Trophoblast cell (in vitro differentiated cells and primary cell): ENCODE measurements around the gene TMEM178B.

Source experiments
- DNase-seq, 2 donors: peaks; one replicate each; pipeline ENCODE4 v3.0.0-alpha.2; 2016
- H2AFZ ChIP-seq: 2 replicates; pipeline ENCODE4 v1.6.1; 2013; ENCODE audit warnings: low read length, moderate library complexity, mild to moderate bottlenecking; ENCODE audit not compliant: insufficient read depth, poor library complexity
- H2AK5ac ChIP-seq: 2 replicates; pipeline ENCODE4 v1.6.1; 2013; ENCODE audit warnings: mild to moderate bottlenecking, low read length
- H2BK120ac ChIP-seq: 2 replicates; pipeline ENCODE4 v1.6.1; 2013; ENCODE audit warnings: low read length, mild to moderate bottlenecking, moderate library complexity; ENCODE audit not compliant: insufficient read depth, poor library complexity
- H2BK12ac ChIP-seq: 2 replicates; pipeline ENCODE4 v1.6.1; 2013; ENCODE audit warnings: mild to moderate bottlenecking, low read length, moderate library complexity
- H2BK5ac ChIP-seq: 2 replicates; pipeline ENCODE4 v1.6.1; 2013; ENCODE audit warnings: low read length, low read depth, moderate library complexity, mild to moderate bottlenecking; ENCODE audit not compliant: poor library complexity
- H3K14ac ChIP-seq: 2 replicates; pipeline ENCODE4 v1.6.1; 2013; ENCODE audit warnings: mild to moderate bottlenecking, low read length
- H3K18ac ChIP-seq: 2 replicates; pipeline ENCODE4 v1.6.1; 2013; ENCODE audit warnings: mild to moderate bottlenecking, low read length
- H3K23ac ChIP-seq: 2 replicates; pipeline ENCODE4 v1.6.1; 2013; ENCODE audit warnings: low read length
- H3K27ac ChIP-seq: 2 replicates; pipeline ENCODE4 v1.5.1; 2013; ENCODE audit warnings: low read depth, mild to moderate bottlenecking, inconsistent platforms, low read length, moderate library complexity
- H3K27me3 ChIP-seq: 2 replicates; pipeline ENCODE4 v1.6.1; 2013; ENCODE audit warnings: inconsistent platforms, mild to moderate bottlenecking, low read length, moderate library complexity; ENCODE audit not compliant: insufficient read depth
- H3K36me3 ChIP-seq, 2 experiments: 1 replicate in 1 of 2; 2 replicates in 1 of 2; pipeline ENCODE4 v1.6.1; 2013; ENCODE audit warnings: low read length in 2 of 2, mild to moderate bottlenecking in 2 of 2, moderate library complexity in 1 of 2; ENCODE audit not compliant: insufficient read depth in 2 of 2, control insufficient read depth in 1 of 2
- H3K4ac ChIP-seq: 2 replicates; pipeline ENCODE4 v1.6.1; 2013; ENCODE audit warnings: low read depth, mild to moderate bottlenecking, low read length, moderate library complexity
- H3K4me1 ChIP-seq, 2 experiments: 1 replicate in 1 of 2; 2 replicates in 1 of 2; pipeline ENCODE4 v1.6.1; 2013; ENCODE audit warnings: low read length in 2 of 2, mild to moderate bottlenecking in 2 of 2, moderate library complexity in 1 of 2; ENCODE audit not compliant: insufficient read depth in 2 of 2, control insufficient read depth in 1 of 2
- H3K4me2 ChIP-seq: 2 replicates; pipeline ENCODE4 v1.6.1; 2013; ENCODE audit warnings: inconsistent platforms, mild to moderate bottlenecking, low read length, moderate library complexity
- H3K4me3 ChIP-seq: 2 replicates; pipeline ENCODE4 v1.5.1; 2013; ENCODE audit warnings: mild to moderate bottlenecking, low read depth, low read length, inconsistent platforms
- H3K79me1 ChIP-seq: one replicate; pipeline ENCODE4 v1.6.1; 2013; ENCODE audit warnings: low read length
- H3K79me2 ChIP-seq: 2 replicates; pipeline ENCODE4 v1.6.1; 2013; ENCODE audit warnings: low read length, mild to moderate bottlenecking; ENCODE audit not compliant: control insufficient read depth, insufficient read depth, poor library complexity
- H3K9ac ChIP-seq: 2 replicates; pipeline ENCODE4 v1.6.1; 2013; ENCODE audit warnings: mild to moderate bottlenecking, low read length
- H3K9me3 ChIP-seq: 2 replicates; pipeline ENCODE4 v1.6.1; 2013; ENCODE audit warnings: low read depth, mild to moderate bottlenecking, control low read depth, inconsistent platforms, low read length; ENCODE audit not compliant: insufficient read depth
- H4K12ac ChIP-seq: 2 replicates; pipeline ENCODE4 v1.6.1; 2013; ENCODE audit warnings: low read depth, mild to moderate bottlenecking, low read length, moderate library complexity
- H4K8ac ChIP-seq: 2 replicates; pipeline ENCODE4 v1.6.1; 2013; ENCODE audit warnings: low read depth, mild to moderate bottlenecking, low read length, moderate library complexity
- H4K91ac ChIP-seq: one replicate; pipeline ENCODE4 v1.6.1; 2013; ENCODE audit warnings: low read depth, mild to moderate bottlenecking, low read length, moderate library complexity
- WGBS: extraction: QIAGEN DNeasy Blood & Tissue Kit; methylation state at CpG from one replicate; pipeline ENCODE4 v1.1.7; 2013; ENCODE audit warnings: missing lambda C conversion rate; ENCODE audit not compliant: insufficient read length, insufficient coverage; ENCODE audit errors: extremely low coverage; 5-methylcytosine and 5-hydroxymethylcytosine counted together

The TMEM178B gene

DNA sequence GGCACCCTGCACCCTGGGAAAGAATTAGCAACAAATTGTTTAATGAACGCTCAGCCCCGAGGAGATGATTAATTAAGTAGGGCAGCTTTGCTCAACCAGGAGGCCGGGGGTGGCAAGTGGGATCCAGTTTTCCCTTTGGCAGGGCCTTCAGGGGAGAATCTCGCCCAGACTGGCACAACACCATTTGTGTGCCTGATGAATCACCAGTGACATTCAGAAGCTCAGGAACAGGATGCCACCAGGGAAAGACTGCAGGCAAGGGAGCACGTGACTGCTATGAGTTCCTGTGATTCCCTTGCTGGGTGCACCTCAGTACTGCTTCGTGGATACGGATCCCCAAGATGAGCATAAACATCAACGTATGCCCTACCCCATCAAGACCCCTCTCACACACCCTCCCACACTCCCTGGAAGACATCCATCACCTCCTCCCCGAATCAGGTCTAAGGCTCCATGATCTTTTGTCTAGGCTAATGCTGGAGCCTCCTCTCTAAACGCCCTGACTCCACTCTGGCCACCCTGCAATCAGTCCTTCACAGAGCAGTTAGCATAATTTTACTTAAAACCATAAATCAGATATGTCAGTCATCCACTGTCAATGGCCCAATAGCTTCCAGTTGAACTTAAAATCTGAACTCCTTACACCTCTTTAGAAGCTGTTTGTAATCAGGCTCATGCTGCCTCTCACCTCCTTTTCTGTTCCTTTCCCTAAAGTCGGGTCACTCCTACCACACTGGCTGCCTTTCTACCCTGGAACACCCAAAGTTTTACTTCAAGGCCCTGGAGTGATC, 368.2 kb downstream of the TMEM178B start:
- Histone ChIP-seq H3K27ac (no peak overlapping the region), H3K14ac (no peak overlapping the region), H4K12ac (no peak overlapping the region), H3K36me3 (no peaks in the 10 kb centered on the region), H4K91ac (no peak overlapping the region), H2AK5ac (no peak overlapping the region), H3K4me3 (no peak overlapping the region), H2BK120ac (no peak overlapping the region), H3K4me2 (no peak overlapping the region), H2BK12ac (no peak overlapping the region), H2BK5ac (no peak overlapping the region), H3K79me1 (no peaks in the 10 kb centered on the region), H4K8ac (no peak overlapping the region), H3K4me1 (no peaks in the 10 kb centered on the region), H2AFZ (no peak overlapping the region), H3K4ac (no peak overlapping the region), H3K79me2 (no peaks in the 10 kb centered on the region), H3K9me3 (no peaks in the 10 kb centered on the region), H3K27me3 (no peaks in the 10 kb centered on the region), H3K23ac (no peak overlapping the region), H3K9ac (no peak overlapping the region), H3K18ac (no peak overlapping the region)
- no peak for DNase-seq
- no CpG with 5 or more reads among the region's 11 CpGs for WGBS

DNA sequence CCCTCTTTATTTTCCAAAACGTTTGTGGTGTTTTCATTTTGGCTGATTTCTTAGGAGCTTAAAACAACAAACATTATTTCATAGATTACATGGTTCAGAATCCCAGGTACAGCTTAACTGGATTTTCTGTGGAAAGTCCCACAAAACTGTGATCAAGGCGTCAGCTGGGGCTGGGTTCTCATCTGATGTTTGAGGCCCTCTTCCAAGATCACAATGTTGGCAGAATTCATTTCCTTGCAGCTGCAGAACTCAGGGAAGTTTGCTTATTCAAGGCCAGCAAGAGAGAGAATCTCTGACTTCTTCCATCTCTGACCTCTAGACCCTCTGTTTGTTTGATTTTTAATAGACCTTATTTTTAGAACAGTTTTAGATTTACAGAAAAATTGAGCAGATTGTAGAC, 368.9 kb downstream of the TMEM178B start:
- no peak overlapping the region for H2BK12ac ChIP-seq
- no peak overlapping the region for H2BK5ac ChIP-seq
- no peak overlapping the region for H3K4ac ChIP-seq
- no peak overlapping the region for H4K8ac ChIP-seq
- no peaks in the 10 kb centered on the region for H3K27me3 ChIP-seq
- DNase-seq, result no peak
- no peak overlapping the region for H3K23ac ChIP-seq
- no CpG with 5 or more reads among the region's 2 CpGs for WGBS
- no peak overlapping the region for H2AK5ac ChIP-seq
- H3K79me2 ChIP-seq, result no peaks in the 10 kb centered on the region
- no peak overlapping the region for H2BK120ac ChIP-seq
- H3K14ac ChIP-seq, result no peak overlapping the region
- H3K9ac ChIP-seq, result no peak overlapping the region
- no peak overlapping the region for H3K18ac ChIP-seq
- no peaks in the 10 kb centered on the region for H3K9me3 ChIP-seq
- no peak overlapping the region for H2AFZ ChIP-seq
- H3K27ac ChIP-seq, result no peak overlapping the region
- no peak overlapping the region for H3K4me2 ChIP-seq
- H3K36me3 ChIP-seq, result no peaks in the 10 kb centered on the region
- no peak overlapping the region for H4K91ac ChIP-seq
- no peaks in the 10 kb centered on the region for H3K4me1 ChIP-seq
- H4K12ac ChIP-seq, result no peak overlapping the region
- H3K79me1 ChIP-seq, result no peaks in the 10 kb centered on the region
- no peak overlapping the region for H3K4me3 ChIP-seq

DNA sequence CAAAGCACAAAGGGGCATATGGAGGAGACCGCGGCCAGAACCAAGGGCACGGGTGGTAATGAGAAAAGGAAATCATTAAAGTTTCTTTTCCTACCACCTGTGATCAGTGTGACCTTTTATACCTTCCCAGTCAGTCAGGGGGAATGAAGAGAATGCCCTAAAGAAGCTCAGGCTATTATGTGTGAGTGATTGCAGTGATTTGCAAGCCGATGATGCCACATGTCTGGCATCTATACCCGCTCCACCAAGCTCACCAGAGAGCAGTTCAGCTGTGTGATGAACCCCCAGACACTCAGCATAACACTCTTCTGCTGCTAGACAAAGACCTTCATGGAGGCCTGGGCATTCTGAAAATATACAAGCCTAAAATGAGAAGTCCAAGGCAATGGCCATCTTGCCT, 371.1 kb downstream of the TMEM178B start:
- Histone ChIP-seq H4K8ac (no peak overlapping the region), H4K91ac (no peak overlapping the region), H3K79me1 (no peaks in the 10 kb centered on the region), H3K27me3 (no peaks in the 10 kb centered on the region), H3K27ac (no peak overlapping the region), H3K79me2 (no peaks in the 10 kb centered on the region), H4K12ac (no peak overlapping the region), H3K23ac (no peak overlapping the region), H3K4me3 (no peak overlapping the region), H3K4ac (no peak overlapping the region), H2AK5ac (no peak overlapping the region), H3K18ac (no peak overlapping the region), H3K4me1 (no peaks in the 10 kb centered on the region), H2BK5ac (no peak overlapping the region), H3K4me2 (no peak overlapping the region), H2BK120ac (no peak overlapping the region), H2BK12ac (no peak overlapping the region), H3K14ac (no peak overlapping the region), H3K9me3 (peaks cover 5% of the 10 kb centered on the region), H3K9ac (no peak overlapping the region), H3K36me3 (no peaks in the 10 kb centered on the region), H2AFZ (no peak overlapping the region)
- DNase-seq, result peak in 1 of 2 donors; percentile 18
- WGBS, result no CpG with 5 or more reads among the region's 5 CpGs

DNA sequence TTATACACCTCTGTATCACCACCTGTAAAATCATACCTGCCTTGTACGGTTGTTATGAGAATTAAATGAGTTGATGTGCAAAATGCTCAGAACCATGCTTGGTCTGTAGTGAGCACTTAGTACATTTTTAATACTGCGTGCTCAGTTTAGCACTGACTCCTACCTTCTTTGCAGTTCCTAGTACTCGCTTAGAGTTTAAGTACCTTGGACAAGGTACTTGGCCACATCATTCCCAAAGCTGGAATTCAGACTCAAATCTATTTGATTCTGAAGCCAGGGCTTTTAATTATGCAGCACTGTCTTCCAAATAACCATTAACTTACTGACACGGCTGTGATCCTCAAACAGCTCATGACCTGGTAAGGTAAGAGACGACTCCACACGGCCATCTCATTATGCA, 377.4 kb downstream of the TMEM178B start:
- Histone ChIP-seq H3K14ac (no peak overlapping the region), H3K79me2 (no peaks in the 10 kb centered on the region), H2AFZ (no peak overlapping the region), H4K8ac (no peak overlapping the region), H4K12ac (no peak overlapping the region), H2BK120ac (no peak overlapping the region), H3K36me3 (no peaks in the 10 kb centered on the region), H3K4me3 (no peak overlapping the region), H3K9ac (no peak overlapping the region), H2BK5ac (no peak overlapping the region), H3K18ac (no peak overlapping the region), H2BK12ac (no peak overlapping the region), H3K27me3 (no peaks in the 10 kb centered on the region), H3K4me2 (no peak overlapping the region), H2AK5ac (no peak overlapping the region), H3K4me1 (no peaks in the 10 kb centered on the region), H3K23ac (no peak overlapping the region), H3K9me3 (peaks cover 5% of the 10 kb centered on the region), H3K27ac (no peak overlapping the region), H3K4ac (no peak overlapping the region), H3K79me1 (no peaks in the 10 kb centered on the region), H4K91ac (no peak overlapping the region)
- no peak for DNase-seq
- no CpG with 5 or more reads among the region's 6 CpGs for WGBS
